Esophagus muscularis mucosa (tissue), 4 donors: Measurements from ENCODE around the gene PTOV1. TPM values are rescaled to one million over a fixed set of nuclear protein-coding genes. Genes with fewer than 3 reads are reported as not detected.

ENCODE experiments used
- DNase-seq: peaks from one replicate; pipeline ENCODE4 v3.0.0-alpha.2; 2017; ENCODE audit errors: extremely low spot score
- H3K27ac ChIP-seq, 4 donors: fragments of 200-600 bp; sonication (generic); replicated peaks in 1 of 4; 1 replicate in 3 of 4; 2 replicates in 1 of 4; pipeline ENCODE4 v1.5.1; 2016 to 2019; ENCODE audit warnings: mild to moderate bottlenecking in 1 of 4
- H3K27me3 ChIP-seq, 4 donors: fragments of 200-600 bp; sonication (generic); one replicate each; pipeline versions ENCODE4 v1.5.1 to v1.6.0; 2016 to 2019
- H3K36me3 ChIP-seq, 4 donors: fragments of 200-600 bp; sonication (generic); one replicate each; pipeline ENCODE4 v1.5.1; 2016 to 2019
- H3K4me1 ChIP-seq, 4 donors: fragments of 200-600 bp; sonication (generic); one replicate each; pipeline ENCODE4 v1.5.1; 2016 to 2019
- H3K4me3 ChIP-seq, 4 donors: fragments of 200-600 bp; sonication (generic); 1 replicate in 2 of 4; 2 replicates in 2 of 4; pipeline ENCODE4 v1.5.1; 2016 to 2019; ENCODE audit warnings: mild to moderate bottlenecking in 4 of 4, moderate library complexity in 1 of 4
- H3K9me3 ChIP-seq, 4 donors: fragments of 200-600 bp; sonication (generic); 1 replicate in 3 of 4; 2 replicates in 1 of 4; pipeline ENCODE4 v1.5.1; 2016 to 2019
- EP300 ChIP-seq: sonication (generic); formaldehyde crosslinking; IDR thresholded peaks from one replicate; pipeline ENCODE4 v1.6.1; 2017; ENCODE audit warnings: antibody characterized with exemption
- POLR2A ChIP-seq: fragments of 450-650 bp; IDR thresholded peaks from one replicate; pipeline ENCODE4 v1.6.1; 2017; ENCODE audit warnings: antibody characterized with exemption, moderate library complexity, mild to moderate bottlenecking, low read depth
- POLR2AphosphoS5 ChIP-seq, 2 donors: sonication (generic); formaldehyde crosslinking; IDR thresholded peaks; one replicate each; pipeline ENCODE4 v1.6.1; 2017; ENCODE audit warnings: antibody characterized with exemption in 2 of 2
- WGBS: methylation state at CpG from one replicate; pipeline ENCODE4 v1.1.5; 2018; 5-methylcytosine and 5-hydroxymethylcytosine counted together
- intact Hi-C: fragments of 100-400 bp; cut with DNase I; formaldehyde crosslinking; loops from one replicate; pipeline ENCODE4 v1.15.1; 2023
- total RNA-seq, 4 donors: library from RNA; depleted of rRNA; stranded (reverse); fragments of >200 nt; gene quantifications; one replicate each; pipeline versions ENCODE4 v1.1.0 to v1.2.1, GENCODE V29; 2016
- TF ChIP-seq, protein P1 (sequence below), 3 experiments: fragments of 200-600 bp in 2 of 3; fragments of 450-650 bp in 1 of 3; sonication (generic) in 2 of 3; IDR thresholded peaks; one replicate each; pipeline ENCODE4 v1.5.1; 2017 to 2019; ENCODE audit warnings: antibody characterized with exemption in 3 of 3, mild to moderate bottlenecking in 2 of 3, moderate library complexity in 1 of 3

Gene PTOV1
- 100 to 1,000 TPM in 1 of 4 donors, 10 to 100 TPM in 3; 60.5 to 102 (median 84.4) TPM for total RNA-seq

DNA sequence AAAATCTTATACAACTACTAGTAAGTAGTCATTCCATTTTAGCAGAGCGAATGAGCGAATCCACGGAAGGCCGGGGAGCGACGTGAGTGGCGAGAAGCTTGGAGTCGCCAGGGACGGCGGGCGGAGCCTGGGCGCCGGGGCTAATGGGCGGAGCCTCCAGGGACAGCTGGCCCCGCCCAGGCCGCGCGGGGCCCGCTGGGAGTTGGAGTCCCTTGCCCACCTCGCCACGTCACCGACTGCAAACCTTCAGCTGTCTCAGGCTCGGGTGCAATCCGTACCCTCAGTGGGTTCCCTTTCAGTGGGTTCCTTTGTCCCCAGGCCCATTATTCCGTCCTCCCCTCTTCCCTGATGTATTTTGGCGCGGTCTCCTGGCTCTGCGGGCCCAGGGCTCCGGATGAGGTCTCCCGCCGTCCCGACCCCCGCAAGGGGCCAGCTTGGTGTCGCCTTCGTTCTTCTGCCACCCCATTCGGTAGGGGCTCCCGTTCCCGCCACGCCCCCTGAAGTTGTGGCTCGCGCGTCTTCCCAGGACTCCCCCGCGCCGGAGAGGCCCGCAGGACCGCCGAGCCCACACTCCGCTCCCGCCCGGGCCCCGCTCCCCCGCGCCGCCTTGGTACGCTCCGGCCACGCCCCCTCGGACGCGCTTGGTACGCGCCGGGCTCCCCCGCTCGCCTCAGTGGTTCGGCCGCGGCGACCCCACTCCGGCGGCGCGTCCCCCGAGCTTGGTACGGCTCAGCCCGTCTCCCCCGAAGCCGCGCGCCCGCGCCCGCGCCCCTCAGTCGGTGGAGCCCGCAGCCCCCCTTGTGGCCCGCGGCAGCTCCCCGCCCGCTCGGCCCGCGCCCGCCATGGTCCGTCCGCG is at the start of gene PTOV1:
Gene PTOV1, plus strand, starts transcription at position 673 of the 856 bp plus-strand sequence.
- peak; percentile 97 for DNase-seq
- Histone ChIP-seq H3K4me3 (peak within 1 kb of the TSS; percentile 84 to 97 (median 86)), H3K27me3 (no peaks in the 10 kb centered on the region), H3K27ac (peak within 1 kb of the TSS; percentile 96 to 100 (median 98)), H3K4me1 (peaks cover 27 to 44% (median 40%) of the 10 kb centered on the region in 4 donors), H3K9me3 (no peaks in the 10 kb centered on the region), H3K36me3 (peaks cover 7 to 17% (median 16%) of the 10 kb centered on the region in 4 donors)
- WGBS: 0% methylated on average over 25 of the region's 98 CpGs
- intact Hi-C loops: loop anchor here (5.0 kb wide), 1 partner anchor 33 kb away; the partner anchor contains the start of gene MED25
- TF ChIP-seq EP300 (no peak), POLR2A (peak; percentile 76), POLR2AphosphoS5 (IDR thresholded peaks at IDR 0.05) (peak; percentile 69 to 88)
- TF ChIP-seq, protein P1, sequence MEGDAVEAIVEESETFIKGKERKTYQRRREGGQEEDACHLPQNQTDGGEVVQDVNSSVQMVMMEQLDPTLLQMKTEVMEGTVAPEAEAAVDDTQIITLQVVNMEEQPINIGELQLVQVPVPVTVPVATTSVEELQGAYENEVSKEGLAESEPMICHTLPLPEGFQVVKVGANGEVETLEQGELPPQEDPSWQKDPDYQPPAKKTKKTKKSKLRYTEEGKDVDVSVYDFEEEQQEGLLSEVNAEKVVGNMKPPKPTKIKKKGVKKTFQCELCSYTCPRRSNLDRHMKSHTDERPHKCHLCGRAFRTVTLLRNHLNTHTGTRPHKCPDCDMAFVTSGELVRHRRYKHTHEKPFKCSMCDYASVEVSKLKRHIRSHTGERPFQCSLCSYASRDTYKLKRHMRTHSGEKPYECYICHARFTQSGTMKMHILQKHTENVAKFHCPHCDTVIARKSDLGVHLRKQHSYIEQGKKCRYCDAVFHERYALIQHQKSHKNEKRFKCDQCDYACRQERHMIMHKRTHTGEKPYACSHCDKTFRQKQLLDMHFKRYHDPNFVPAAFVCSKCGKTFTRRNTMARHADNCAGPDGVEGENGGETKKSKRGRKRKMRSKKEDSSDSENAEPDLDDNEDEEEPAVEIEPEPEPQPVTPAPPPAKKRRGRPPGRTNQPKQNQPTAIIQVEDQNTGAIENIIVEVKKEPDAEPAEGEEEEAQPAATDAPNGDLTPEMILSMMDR (IDR thresholded peaks at IDR 0.05): no peak

DNA sequence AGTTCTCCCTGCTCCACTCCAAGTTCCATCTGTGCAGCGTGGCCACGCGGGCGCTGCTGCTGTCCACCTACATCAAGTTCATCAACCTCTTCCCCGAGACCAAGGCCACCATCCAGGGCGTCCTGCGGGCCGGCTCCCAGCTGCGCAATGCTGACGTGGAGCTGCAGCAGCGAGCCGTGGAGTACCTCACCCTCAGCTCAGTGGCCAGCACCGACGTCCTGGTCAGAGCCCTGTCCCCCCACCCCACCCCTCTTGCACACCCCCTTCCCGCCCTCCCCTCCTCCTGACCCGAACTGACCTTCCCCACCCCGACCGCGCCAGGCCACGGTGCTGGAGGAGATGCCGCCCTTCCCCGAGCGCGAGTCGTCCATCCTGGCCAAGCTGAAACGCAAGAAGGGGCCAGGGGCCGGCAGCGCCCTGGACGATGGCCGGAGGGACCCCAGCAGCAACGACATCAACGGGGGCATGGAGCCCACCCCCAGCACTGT is 49.5 kb upstream of the PTOV1 start:
- intact Hi-C loops: loop anchor here (5.0 kb wide), 1 partner anchor 34 kb away; the partner anchor contains the start of gene AP2A1
- WGBS: 68% methylated on average over 20 of the region's 32 CpGs
- H3K36me3 ChIP-seq: peaks cover 50 to 97% (median 94%) of the 10 kb centered on the region in 4 donors

DNA sequence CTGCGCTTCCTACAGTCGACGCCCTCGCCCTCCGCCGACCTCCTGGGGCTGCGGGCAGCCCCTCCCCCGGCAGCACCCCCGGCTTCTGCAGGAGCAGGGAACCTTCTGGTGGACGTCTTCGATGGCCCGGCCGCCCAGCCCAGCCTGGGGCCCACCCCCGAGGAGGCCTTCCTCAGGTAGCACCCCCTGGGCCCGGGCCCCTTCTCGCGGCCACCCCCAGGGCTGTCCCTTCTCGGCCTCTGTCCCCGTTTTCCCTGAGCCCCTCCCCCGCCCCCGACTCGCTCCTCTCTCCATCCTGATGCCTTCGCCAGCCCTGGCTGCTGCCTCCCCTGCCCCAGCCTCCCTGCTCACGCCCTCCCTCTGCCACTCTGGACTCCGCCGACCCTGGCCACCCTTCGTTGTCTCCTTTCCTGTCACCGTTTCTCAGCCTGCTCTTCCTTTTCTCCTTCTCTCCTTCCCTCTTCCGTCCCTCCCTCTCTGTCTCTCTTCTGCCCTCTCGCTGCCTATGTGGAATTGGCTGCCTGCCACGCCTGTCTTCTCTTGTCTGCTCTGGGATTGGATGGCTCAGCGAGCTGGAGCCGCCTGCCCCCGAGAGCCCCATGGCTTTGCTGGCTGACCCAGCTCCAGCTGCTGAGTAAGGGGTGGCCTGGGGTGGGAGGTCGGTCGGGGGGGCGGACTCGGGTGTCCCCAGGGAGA is 48.8 kb upstream of the PTOV1 start:
- intact Hi-C loops: loop anchor here (5.0 kb wide), 1 partner anchor 35 kb away; the partner anchor contains the start of gene AP2A1
- Histone ChIP-seq H3K36me3 (peaks cover 49 to 97% (median 94%) of the 10 kb centered on the region in 4 donors), H3K27ac (peak overlapping the region; percentile 61 to 76 (median 70)), H3K27me3 (no peaks in the 10 kb centered on the region), H3K4me3 (peak overlapping the region; percentile 43 to 58 (median 52)), H3K9me3 (no peaks in the 10 kb centered on the region), H3K4me1 (peaks cover 13 to 32% (median 22%) of the 10 kb centered on the region in 4 donors)
- peak; percentile 96 for DNase-seq
- no peak for TF ChIP-seq POLR2A
- peak; percentile 56 to 58 for TF ChIP-seq POLR2AphosphoS5 (IDR thresholded peaks at IDR 0.05)
- TF ChIP-seq, protein P1 (IDR thresholded peaks at IDR 0.05): peak; percentile 35 to 58 (median 44)
- WGBS: 44% methylated on average over 21 of the region's 38 CpGs

More for the DNA sequence above, 49.5 kb upstream of the PTOV1 start:
- Histone ChIP-seq H3K27me3 (no peaks in the 10 kb centered on the region), H3K4me3 (peak overlapping the region; percentile 43 to 58 (median 52)), H3K27ac (peak overlapping the region; percentile 61 to 76 (median 70)), H3K9me3 (no peaks in the 10 kb centered on the region), H3K4me1 (peaks cover 13 to 32% (median 22%) of the 10 kb centered on the region in 4 donors)
- DNase-seq: no peak
- TF ChIP-seq, protein P1 (IDR thresholded peaks at IDR 0.05): no peak
- TF ChIP-seq POLR2A (no peak), POLR2AphosphoS5 (IDR thresholded peaks at IDR 0.05) (no peak), EP300 (no peak)

DNA sequence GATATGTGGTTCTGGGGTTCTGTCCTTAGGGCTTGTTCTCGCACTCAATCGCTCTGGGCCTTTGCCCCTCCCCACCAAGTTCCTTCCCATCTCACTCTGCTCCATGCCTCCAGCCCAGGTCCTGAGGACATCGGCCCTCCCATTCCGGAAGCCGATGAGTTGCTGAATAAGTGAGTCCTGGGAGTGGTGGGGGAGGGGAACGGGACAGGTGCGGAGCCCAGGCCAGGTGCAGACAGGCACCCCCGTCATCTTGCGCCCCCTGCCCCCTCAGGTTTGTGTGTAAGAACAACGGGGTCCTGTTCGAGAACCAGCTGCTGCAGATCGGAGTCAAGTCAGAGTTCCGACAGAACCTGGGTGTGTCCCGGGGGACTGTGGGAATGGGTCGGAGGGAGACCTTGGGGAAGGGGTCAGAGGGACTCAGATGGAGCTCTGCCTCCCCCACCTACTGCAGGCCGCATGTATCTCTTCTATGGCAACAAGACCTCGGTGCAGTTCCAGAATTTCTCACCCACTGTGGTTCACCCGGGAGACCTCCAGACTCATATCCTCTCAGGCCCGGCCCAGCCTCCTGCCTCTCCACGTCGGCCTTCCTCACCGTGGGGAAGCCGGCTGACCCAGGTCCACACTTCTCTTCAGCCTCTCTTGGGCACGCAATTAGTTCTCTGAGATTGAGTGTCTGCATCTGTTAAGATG is 48.0 kb upstream of the PTOV1 start:
- WGBS: 78% methylated on average over 23 of the region's 24 CpGs
- Histone ChIP-seq H3K4me3 (peak overlapping the region; percentile 43 to 58 (median 52)), H3K27me3 (no peaks in the 10 kb centered on the region), H3K27ac (peak overlapping the region; percentile 61 to 76 (median 70)), H3K4me1 (peaks cover 13 to 33% (median 24%) of the 10 kb centered on the region in 4 donors), H3K9me3 (no peaks in the 10 kb centered on the region), H3K36me3 (peaks cover 40 to 95% (median 93%) of the 10 kb centered on the region in 4 donors)
- TF ChIP-seq, protein P1 (IDR thresholded peaks at IDR 0.05): no peak
- intact Hi-C loops: loop anchor here (5.0 kb wide), 1 partner anchor 36 kb away; the partner anchor contains the start of gene AP2A1
- DNase-seq: no peak
